ENCODE measurements around the gene NHSL2.

DNA sequence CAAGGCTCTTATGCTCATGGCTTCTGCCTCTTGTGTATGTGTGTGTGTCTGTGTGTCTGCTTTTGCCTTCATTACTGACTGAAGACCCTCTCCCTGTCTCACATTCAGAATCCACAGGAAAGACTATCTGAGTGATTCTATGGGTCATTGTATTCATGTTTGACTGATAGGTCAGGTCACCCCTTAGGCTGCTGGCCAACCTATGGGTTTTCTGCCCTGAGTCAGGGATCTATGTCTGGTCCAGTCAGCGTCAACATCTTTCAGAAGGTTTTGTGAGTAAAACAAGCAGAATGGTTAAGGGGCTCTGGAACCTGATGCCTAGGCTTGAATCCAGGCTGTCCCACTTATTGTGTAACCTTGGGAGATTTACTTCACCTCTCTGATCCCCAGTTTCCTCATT, 30.5 kb downstream of the NHSL2 start:
- TF ChIP-seq, protein P1, sequence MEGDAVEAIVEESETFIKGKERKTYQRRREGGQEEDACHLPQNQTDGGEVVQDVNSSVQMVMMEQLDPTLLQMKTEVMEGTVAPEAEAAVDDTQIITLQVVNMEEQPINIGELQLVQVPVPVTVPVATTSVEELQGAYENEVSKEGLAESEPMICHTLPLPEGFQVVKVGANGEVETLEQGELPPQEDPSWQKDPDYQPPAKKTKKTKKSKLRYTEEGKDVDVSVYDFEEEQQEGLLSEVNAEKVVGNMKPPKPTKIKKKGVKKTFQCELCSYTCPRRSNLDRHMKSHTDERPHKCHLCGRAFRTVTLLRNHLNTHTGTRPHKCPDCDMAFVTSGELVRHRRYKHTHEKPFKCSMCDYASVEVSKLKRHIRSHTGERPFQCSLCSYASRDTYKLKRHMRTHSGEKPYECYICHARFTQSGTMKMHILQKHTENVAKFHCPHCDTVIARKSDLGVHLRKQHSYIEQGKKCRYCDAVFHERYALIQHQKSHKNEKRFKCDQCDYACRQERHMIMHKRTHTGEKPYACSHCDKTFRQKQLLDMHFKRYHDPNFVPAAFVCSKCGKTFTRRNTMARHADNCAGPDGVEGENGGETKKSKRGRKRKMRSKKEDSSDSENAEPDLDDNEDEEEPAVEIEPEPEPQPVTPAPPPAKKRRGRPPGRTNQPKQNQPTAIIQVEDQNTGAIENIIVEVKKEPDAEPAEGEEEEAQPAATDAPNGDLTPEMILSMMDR (IDR thresholded peaks at IDR 0.05) = no peak
- no peak for TF ChIP-seq POLR2AphosphoS5 (IDR thresholded peaks at IDR 0.05; ENCODE audit: low read depth, low read length)
- TF ChIP-seq TCF7L2 (IDR thresholded peaks at IDR 0.05; ENCODE audit: low read depth, low read length) = no peak

Data from Panc1 (cell line).